Endodermal cell (in vitro differentiated cells): ENCODE data around the gene C1D. TPM values are rescaled to one million over a fixed set of nuclear protein-coding genes. Genes with fewer than 3 reads are reported as not detected.

ENCODE experiments used
- DNase-seq: peaks from one replicate; pipeline ENCODE4 v3.0.0-alpha.2; 2017
- H3K27ac ChIP-seq: 2 replicates; pipeline ENCODE4 v1.5.1; 2013; ENCODE audit warnings: mild to moderate bottlenecking, low read depth, low read length, moderate library complexity
- H3K27me3 ChIP-seq: 2 replicates; pipeline ENCODE4 v1.6.1; 2013; ENCODE audit warnings: mild to moderate bottlenecking, low read length, moderate library complexity; ENCODE audit not compliant: insufficient read depth, control insufficient read depth, poor library complexity, severe bottlenecking
- H3K36me3 ChIP-seq: 2 replicates; pipeline ENCODE4 v1.7.0; 2013; ENCODE audit warnings: mild to moderate bottlenecking, low read length, moderate library complexity; ENCODE audit not compliant: control insufficient read depth, insufficient read depth
- H3K4me1 ChIP-seq: one replicate; pipeline ENCODE4 v1.7.0; 2013; ENCODE audit warnings: low read length; ENCODE audit not compliant: control insufficient read depth, insufficient read depth
- H3K4me3 ChIP-seq: 2 replicates; pipeline ENCODE4 v1.5.1; 2013; ENCODE audit warnings: mild to moderate bottlenecking, low read length, moderate library complexity
- H3K9ac ChIP-seq: 2 replicates; pipeline ENCODE4 v1.6.1; 2013; ENCODE audit warnings: mild to moderate bottlenecking, low read length, moderate library complexity; ENCODE audit not compliant: poor library complexity, severe bottlenecking; ENCODE audit errors: extremely low read depth
- H3K9me3 ChIP-seq: 2 replicates; pipeline ENCODE4 v1.6.1; 2013; ENCODE audit warnings: mild to moderate bottlenecking, low read length, moderate library complexity; ENCODE audit not compliant: control insufficient read depth
- H3K27ac Mint-ChIP-seq: 2 replicates; pipeline ENCODE4 v1.8.0; 2020; ENCODE audit warnings: mixed read lengths
- H3K27me3 Mint-ChIP-seq: 2 replicates; pipeline ENCODE4 v1.8.0; 2021; ENCODE audit warnings: mild to moderate bottlenecking, mixed read lengths; ENCODE audit not compliant: insufficient read depth
- H3K36me3 Mint-ChIP-seq: 2 replicates; pipeline ENCODE4 v1.8.0; 2020; ENCODE audit warnings: low read depth, mixed read lengths
- H3K4me1 Mint-ChIP-seq: 2 replicates; pipeline ENCODE4 v1.8.0; 2020; ENCODE audit warnings: mixed read lengths
- H3K4me3 Mint-ChIP-seq: 2 replicates; pipeline ENCODE4 v1.8.0; 2020; ENCODE audit warnings: mild to moderate bottlenecking, moderate library complexity, mixed read lengths
- H3K9me3 Mint-ChIP-seq: 2 replicates; pipeline ENCODE4 v1.8.0; 2020; ENCODE audit warnings: mild to moderate bottlenecking, mixed read lengths
- CTCF ChIP-seq: fragments of 200-600 bp; sonication (generic); conservative IDR thresholded peaks from 2 replicates; pipeline ENCODE4 v1.5.0; 2021; ENCODE audit warnings: antibody characterized with exemption, mild to moderate bottlenecking
- WGBS, 2 experiments: methylation state at CpG; one replicate each; pipeline versions ENCODE4 v1.1.5 to v1.1.7; 2013; ENCODE audit warnings: missing lambda C conversion rate in 2 of 2, mixed read lengths in 1 of 2; ENCODE audit not compliant: insufficient coverage in 1 of 2, insufficient read length in 1 of 2; 5-methylcytosine and 5-hydroxymethylcytosine counted together
- total RNA-seq, 2 donors: library from RNA; stranded (reverse); fragmentation: NEBNext Ultra II Directional in 1 of 2; extraction: Animal tissue kit (Norgen Biotek cat#: 25700) in 1 of 2; gene quantifications; 2 replicates in 1 of 2; 3 replicates in 1 of 2; pipeline ENCODE4 v1.2.1, GENCODE V29; 2021

C1D gene
- total RNA-seq, 2 donors from 2014 or later, result 20.7 to 25.4 TPM

DNA sequence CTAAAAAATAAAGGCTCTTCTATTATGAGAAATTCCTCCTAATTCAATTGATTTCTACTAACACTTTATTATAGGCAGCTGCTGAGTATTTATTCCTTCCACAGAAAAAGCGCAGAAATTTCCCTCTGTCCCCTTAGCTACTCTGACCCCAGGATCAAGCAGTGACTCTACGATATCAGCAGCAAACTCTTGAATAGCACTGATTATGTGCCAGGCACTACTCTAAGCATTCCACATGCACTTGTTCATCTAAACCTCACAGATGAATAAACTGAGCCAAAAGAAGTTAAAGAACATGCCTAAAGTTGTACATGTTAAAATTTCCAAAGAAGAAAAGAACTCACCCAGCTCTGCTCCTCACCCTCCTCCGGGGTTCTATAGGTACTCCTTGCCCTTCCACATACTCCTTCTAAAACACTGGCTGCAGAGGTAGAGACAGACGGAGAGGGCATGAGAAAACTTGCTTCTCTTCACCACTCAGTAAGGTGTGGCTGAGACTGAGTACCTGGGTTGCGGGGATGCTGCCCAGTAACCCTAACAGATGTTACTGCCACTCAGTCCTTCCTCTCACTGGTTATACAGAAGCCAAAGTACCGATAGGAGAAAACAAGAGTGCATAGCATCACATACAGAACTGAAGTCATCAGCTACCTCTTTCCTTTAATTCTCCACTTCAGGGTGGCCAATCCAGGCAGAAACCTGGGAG, 9.9 kb downstream of the C1D start:
- Histone ChIP-seq H3K4me1 (no peaks in the 10 kb centered on the region), H3K27ac (no peak overlapping the region), H3K27me3 (no peaks in the 10 kb centered on the region), H3K9me3 (no peaks in the 10 kb centered on the region), H3K9ac (no peak overlapping the region), H3K4me3 (no peak overlapping the region), H3K36me3 (no peaks in the 10 kb centered on the region)
- 95 to 98% methylated on average over 4 to 6 of the region's 6 CpGs for WGBS, 2 experiments
- DNase-seq, result no peak
- no peak for TF ChIP-seq CTCF
- H3K4me3 Mint-ChIP-seq, result no peak overlapping the region
- H3K27ac Mint-ChIP-seq, result no peak overlapping the region
- no peaks in the 10 kb centered on the region for H3K9me3 Mint-ChIP-seq
- H3K27me3 Mint-ChIP-seq, result no peaks in the 10 kb centered on the region
- peaks cover 1% of the 10 kb centered on the region for H3K4me1 Mint-ChIP-seq
- H3K36me3 Mint-ChIP-seq, result peaks cover 3% of the 10 kb centered on the region

GRCh38 chr2:68050353-68050752, 12.5 kb downstream of the C1D start:
- H3K36me3 ChIP-seq, result peaks cover 6% of the 10 kb centered on the region
- H3K27ac ChIP-seq, result no peak overlapping the region
- no peak overlapping the region for H3K9ac ChIP-seq
- DNase-seq, result no peak
- H3K27me3 ChIP-seq, result no peaks in the 10 kb centered on the region
- no peaks in the 10 kb centered on the region for H3K9me3 Mint-ChIP-seq
- H3K9me3 ChIP-seq, result no peaks in the 10 kb centered on the region
- peaks cover 5% of the 10 kb centered on the region for H3K36me3 Mint-ChIP-seq
- H3K27me3 Mint-ChIP-seq, result no peaks in the 10 kb centered on the region
- no peak overlapping the region for H3K4me3 Mint-ChIP-seq
- H3K4me1 ChIP-seq, result no peaks in the 10 kb centered on the region
- H3K27ac Mint-ChIP-seq, result no peak overlapping the region
- no peak for TF ChIP-seq CTCF
- WGBS, 2 experiments, result 89 to 96% methylated on average over 2 of the region's 2 CpGs
- peaks cover 1% of the 10 kb centered on the region for H3K4me1 Mint-ChIP-seq
- no peak overlapping the region for H3K4me3 ChIP-seq

DNA sequence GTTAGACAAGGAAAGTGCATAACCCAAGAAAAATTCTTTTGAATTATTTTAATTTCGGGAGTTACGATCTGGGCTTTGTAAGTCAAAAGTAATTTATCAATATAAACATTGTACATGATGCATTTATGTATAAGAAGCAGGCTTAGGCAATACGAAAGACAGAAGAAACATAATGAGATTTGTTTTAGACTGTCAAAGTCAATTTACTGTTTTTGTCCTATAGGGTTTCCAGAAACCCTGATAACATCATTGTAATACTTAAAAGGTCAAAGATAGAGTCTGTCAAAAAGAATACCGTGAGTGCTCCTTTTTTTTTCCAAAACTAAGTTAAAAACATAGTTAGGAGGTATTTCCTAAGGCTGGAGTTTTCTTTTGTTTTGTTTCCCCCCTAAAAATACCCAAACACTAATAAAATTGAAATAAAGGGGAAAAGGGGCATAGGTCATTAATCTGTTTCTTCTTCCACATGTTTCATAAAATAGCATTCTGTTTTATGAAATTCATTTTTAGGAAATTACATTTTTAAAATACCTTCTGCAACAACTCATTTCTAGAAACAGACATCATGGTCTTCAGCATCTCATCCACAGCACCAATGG, 16.1 kb downstream of the C1D start:
- H3K27me3 ChIP-seq, result no peaks in the 10 kb centered on the region
- no peaks in the 10 kb centered on the region for H3K4me1 Mint-ChIP-seq
- no peak overlapping the region for H3K9ac ChIP-seq
- no peak overlapping the region for H3K27ac Mint-ChIP-seq
- H3K4me3 ChIP-seq, result no peak overlapping the region
- no peak for TF ChIP-seq CTCF
- peaks cover 21% of the 10 kb centered on the region for H3K36me3 ChIP-seq
- no peaks in the 10 kb centered on the region for H3K9me3 Mint-ChIP-seq
- H3K9me3 ChIP-seq, result no peaks in the 10 kb centered on the region
- no peak for DNase-seq
- H3K36me3 Mint-ChIP-seq, result peaks cover 10% of the 10 kb centered on the region
- H3K4me3 Mint-ChIP-seq, result no peak overlapping the region
- H3K27ac ChIP-seq, result no peak overlapping the region
- H3K4me1 ChIP-seq, result no peaks in the 10 kb centered on the region
- no peaks in the 10 kb centered on the region for H3K27me3 Mint-ChIP-seq
- WGBS, 2 experiments, result 97 to 100% methylated on average over 1 to 2 of the region's 4 CpGs
